Measurements from ENCODE around the gene CHST9.
"Not testable (repeated sequence)": the region's sequence is repeated elsewhere in the genome, so short reads cannot be mapped to it uniquely, and the experiment has no call there.

CHST9 gene

DNA sequence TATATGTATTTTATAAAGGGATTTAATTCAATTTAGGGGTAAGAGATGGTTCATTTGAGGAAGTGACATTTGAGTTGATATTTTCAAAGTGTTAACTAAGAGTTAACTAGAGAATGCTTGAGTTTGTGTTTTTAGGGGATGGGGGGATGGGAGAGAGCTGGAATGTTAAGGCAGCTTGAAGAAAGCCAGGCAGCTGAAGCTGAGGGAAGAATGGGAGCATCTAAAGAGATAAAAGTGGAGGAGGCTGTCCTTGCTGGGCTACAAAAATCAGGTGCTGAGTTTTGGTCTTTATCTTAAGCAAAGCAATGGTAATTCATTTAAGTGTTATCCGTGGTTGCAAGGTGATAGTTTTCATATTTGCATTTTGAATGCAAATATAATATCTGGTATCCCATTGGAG is 9.2 kb downstream of the CHST9 start:
- TF ChIP-seq, protein P1, sequence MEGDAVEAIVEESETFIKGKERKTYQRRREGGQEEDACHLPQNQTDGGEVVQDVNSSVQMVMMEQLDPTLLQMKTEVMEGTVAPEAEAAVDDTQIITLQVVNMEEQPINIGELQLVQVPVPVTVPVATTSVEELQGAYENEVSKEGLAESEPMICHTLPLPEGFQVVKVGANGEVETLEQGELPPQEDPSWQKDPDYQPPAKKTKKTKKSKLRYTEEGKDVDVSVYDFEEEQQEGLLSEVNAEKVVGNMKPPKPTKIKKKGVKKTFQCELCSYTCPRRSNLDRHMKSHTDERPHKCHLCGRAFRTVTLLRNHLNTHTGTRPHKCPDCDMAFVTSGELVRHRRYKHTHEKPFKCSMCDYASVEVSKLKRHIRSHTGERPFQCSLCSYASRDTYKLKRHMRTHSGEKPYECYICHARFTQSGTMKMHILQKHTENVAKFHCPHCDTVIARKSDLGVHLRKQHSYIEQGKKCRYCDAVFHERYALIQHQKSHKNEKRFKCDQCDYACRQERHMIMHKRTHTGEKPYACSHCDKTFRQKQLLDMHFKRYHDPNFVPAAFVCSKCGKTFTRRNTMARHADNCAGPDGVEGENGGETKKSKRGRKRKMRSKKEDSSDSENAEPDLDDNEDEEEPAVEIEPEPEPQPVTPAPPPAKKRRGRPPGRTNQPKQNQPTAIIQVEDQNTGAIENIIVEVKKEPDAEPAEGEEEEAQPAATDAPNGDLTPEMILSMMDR (IDR thresholded peaks at IDR 0.05; ENCODE audit: extremely low read depth, insufficient read depth, missing control alignments): no peak
- DNase-seq (ENCODE audit: low spot score): no peak
- in situ Hi-C loops (cut with MboI; ENCODE audit: low pct_unique_long_range_greater_than_20kb, low sequenced_read_pairs, unreplicated experiment): no loop called here

DNA sequence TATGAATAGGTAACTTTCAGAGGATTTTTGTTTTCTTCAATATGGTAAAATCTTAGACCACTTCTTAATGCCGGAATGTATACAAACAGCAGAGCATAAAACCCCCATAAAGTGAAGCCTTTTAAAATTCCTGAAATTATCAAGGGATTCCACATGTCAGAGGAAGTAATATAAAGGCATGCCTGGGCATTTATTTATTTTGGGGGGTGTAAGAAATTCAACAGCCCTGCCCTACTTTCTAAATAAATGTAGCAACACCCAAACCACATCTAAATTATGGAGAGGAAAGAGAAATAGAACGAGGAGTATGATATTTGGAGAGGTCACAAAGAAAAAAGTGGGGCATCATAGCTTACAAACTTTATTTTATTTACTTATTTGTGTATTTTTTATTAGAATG is 9.9 kb downstream of the CHST9 start:
- no peak for DNase-seq (ENCODE audit: low spot score)
- TF ChIP-seq, protein P1 (IDR thresholded peaks at IDR 0.05; ENCODE audit: extremely low read depth, insufficient read depth, missing control alignments): no peak
- in situ Hi-C loops (cut with MboI; ENCODE audit: low pct_unique_long_range_greater_than_20kb, low sequenced_read_pairs, unreplicated experiment): no loop called here

DNA sequence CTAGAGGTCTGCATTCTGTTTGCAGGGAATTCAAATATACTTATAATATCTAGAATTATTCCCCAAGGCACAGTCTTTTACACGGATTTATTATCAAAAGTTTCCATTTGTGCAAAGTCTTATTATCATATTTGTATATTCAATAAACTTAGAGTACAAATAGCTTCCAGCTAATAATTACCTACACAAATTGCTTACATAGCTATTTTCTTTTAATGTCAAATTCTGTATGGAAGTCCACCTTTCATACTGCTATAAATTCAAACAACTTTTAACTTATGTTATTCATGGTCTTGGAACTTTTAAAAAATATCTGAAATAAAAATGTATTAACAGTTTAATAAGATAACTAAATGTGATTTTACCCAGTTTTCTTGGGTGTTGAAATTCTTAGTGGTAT is 13.1 kb downstream of the CHST9 start:
- no peak for DNase-seq (ENCODE audit: low spot score)
- in situ Hi-C loops (cut with MboI; ENCODE audit: low pct_unique_long_range_greater_than_20kb, low sequenced_read_pairs, unreplicated experiment): no loop called here
- TF ChIP-seq, protein P1 (IDR thresholded peaks at IDR 0.05; ENCODE audit: extremely low read depth, insufficient read depth, missing control alignments): no peak

DNA sequence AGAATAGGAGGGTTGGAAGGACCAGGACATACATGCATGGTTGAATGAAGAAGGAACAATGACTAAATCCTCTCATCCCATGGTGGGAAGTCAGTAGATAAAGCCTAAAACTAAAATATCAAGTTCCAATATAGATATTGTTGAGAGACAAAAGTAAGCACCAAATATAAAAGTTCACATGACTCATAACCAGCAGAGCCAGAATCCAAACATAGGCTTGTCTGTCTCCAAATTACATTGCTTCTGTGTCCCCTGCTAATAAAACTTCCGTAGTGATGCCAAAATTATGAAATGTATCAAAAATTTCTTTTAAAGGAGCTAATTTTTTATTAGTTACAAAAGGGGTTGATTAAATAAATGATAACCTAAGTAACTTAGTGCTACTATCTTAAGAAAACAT is 19.7 kb downstream of the CHST9 start:
- TF ChIP-seq, protein P1 (IDR thresholded peaks at IDR 0.05; ENCODE audit: extremely low read depth, insufficient read depth, missing control alignments): no peak
- DNase-seq (ENCODE audit: low spot score): no peak
- in situ Hi-C loops (cut with MboI; ENCODE audit: low pct_unique_long_range_greater_than_20kb, low sequenced_read_pairs, unreplicated experiment): no loop called here

DNA sequence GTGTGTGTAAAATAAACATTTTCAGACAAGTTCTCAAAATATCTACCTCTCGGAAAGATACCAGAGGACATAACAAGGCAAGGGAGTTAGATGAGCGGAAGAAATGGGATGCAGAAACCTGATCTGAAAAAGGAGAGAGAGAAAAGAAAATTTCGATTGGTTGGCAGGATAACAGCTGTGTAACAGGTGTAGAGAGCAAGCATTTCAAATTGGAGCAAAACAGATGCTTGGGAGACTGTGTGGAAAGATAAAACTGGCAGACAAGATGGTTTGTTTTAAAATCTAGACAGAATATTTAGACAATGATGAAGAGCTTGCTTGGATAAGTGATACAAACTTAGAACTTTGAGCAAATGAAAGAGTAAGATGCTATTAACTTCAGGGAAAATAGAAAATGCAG is 20.2 kb downstream of the CHST9 start:
- DNase-seq (ENCODE audit: low spot score): no peak
- in situ Hi-C loops (cut with MboI; ENCODE audit: low pct_unique_long_range_greater_than_20kb, low sequenced_read_pairs, unreplicated experiment): no loop called here
- TF ChIP-seq, protein P1 (IDR thresholded peaks at IDR 0.05; ENCODE audit: extremely low read depth, insufficient read depth, missing control alignments): no peak

DNA sequence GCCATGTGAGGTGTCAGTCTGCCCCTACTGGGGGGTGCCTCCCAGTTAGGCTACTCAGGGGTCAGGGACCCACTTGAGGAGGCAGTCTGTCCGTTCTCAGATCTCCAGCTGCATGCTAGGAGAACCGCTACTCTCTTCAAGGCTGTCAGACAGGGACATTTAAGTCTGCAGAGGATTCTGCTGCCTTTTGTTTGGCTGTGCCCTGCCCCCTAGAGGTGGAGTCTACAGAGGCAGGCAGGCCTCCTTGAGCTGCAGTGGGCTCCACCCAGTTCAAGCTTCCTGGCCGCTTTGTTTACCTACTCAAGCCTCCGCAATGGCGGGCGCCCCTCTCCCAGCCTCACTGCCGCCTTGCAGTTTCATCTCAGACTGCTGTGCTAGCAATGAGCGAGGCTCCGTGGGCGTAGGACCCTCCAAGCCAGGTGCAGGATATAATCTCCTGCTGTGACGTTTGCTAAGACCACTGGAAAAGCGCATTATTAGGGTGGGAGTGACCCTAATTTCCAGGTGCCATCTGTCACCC is 21.9 kb downstream of the CHST9 start:
- in situ Hi-C loops (cut with MboI; ENCODE audit: low pct_unique_long_range_greater_than_20kb, low sequenced_read_pairs, unreplicated experiment); DNase-seq (ENCODE audit: low spot score): not testable (repeated sequence)
- TF ChIP-seq, protein P1 (IDR thresholded peaks at IDR 0.05; ENCODE audit: extremely low read depth, insufficient read depth, missing control alignments): peak; percentile 31

DNA sequence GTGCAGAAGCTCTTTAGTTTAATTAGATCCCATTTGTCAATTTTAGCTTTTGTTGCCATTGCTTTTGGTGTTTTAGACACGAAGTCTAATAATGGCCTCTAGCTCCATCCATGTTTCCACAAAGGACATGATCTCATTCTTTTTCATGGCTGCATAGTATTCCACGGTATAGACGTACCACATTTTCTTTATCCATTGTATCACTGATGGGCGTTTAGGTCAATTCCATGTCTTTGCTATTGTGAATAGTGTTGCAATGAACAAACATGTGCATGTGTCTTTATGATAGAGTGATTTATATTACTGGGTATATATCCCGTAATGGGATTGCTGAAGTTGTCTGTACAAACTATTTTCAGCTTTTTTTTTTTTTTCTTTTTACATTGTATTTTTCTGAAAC is 35.9 kb downstream of the CHST9 start:
- in situ Hi-C loops (cut with MboI; ENCODE audit: low pct_unique_long_range_greater_than_20kb, low sequenced_read_pairs, unreplicated experiment); DNase-seq (ENCODE audit: low spot score): not testable (repeated sequence)

All from GM13977 (cell line).